Ureter (tissue), 1 donor: ENCODE data around the gene PLEKHG3. TPM values are rescaled to one million over a fixed set of nuclear protein-coding genes. Genes with fewer than 3 reads are reported as not detected.
"Not testable (repeated sequence)": the region's sequence is repeated elsewhere in the genome, so short reads cannot be mapped to it uniquely, and the experiment has no call there.

Experiments used
- DNase-seq: peaks from one replicate; pipeline ENCODE4 v3.0.0-alpha.2; 2020; ENCODE audit warnings: low spot score
- total RNA-seq: library from RNA; stranded (reverse); gene quantifications from one replicate; pipeline ENCODE4 v1.2.4, GENCODE V29; 2023
- donor health status: DM: yes; HTN: yes; CAD: no.

Gene PLEKHG3
- total RNA-seq, 1 donor from 2014 or later = 111 TPM

DNA sequence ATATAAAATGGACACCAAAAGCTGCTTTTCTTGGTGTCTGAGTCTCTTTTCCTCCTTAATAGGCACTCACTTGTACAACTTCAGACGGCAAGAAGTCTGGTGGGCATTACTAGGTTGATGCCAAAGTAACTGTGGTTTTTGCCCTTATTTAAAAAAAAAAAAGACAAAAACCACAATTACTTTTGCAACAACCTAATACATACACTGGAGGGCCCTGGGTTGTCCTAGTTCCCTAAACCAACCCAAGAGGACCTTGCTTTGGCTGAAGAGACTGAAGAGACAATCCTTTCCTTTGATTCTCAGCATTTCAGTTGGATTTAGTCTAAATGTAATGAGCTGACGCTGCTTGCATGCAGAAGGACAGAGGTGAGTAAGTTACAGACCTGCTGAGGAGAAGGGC, 16.2 kb upstream of the PLEKHG3 start:
- DNase-seq = no peak

DNA sequence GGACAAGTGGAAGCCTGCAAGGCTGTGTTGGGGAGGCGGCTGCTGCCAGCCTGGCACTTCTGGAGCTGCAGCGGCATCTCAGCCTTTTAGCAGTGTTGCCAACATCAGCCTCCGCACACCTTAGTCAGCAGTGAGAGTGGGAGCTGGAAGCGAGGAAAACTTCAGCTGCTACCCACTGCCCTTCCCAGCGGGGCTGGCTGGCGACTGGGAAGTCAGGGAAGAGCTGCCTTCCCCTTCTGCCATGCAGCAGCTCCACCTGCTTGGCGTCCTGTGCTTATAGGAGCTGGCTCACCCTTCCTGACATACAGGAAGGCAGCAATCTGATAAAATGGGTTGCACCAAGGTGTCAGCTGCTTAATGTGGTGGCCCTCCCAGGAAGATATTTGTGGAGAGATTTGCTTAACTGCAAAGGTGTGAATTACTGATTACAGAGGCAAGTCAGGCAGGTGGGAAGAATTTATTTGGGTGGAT, 15.4 kb upstream of the PLEKHG3 start:
- no peak for DNase-seq

DNA sequence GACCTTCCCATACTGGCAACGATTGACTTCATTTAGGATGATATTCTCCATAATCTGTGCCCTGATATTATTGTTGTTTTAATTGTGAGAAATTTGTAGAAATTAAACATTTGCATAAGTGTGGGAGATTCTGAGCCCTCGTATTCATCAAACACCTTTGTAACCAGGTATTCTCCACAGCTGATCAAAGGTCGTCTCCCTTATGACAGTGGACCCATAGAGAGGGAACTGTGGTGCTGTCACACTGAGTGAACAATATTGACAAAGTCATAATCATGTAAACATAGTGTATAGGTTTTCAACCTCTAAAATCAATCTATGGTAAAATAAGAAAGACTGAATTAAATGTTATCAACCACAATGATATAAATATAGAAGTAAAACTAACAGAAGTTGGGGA, 14.9 kb upstream of the PLEKHG3 start:
- no peak for DNase-seq

DNA sequence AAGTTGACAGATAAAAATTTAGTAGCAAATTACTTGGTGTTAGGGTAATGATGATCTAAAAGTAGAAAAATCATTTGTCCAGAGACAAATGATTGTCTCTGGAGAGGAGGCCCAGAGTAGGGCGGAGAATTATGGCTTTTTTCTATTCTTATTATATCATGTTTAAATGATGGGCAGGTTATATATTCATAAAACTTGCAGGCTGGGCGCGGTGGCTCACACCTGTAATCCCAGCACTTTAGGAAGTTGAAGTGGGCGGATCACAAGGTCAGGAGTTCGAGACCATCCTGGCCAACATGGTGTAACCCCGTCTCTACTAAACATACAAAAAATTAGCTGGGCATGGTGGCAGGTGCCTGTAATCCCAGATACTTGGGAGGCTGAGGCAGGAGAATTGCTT, 13.6 kb upstream of the PLEKHG3 start:
- DNase-seq = not testable (repeated sequence)

DNA sequence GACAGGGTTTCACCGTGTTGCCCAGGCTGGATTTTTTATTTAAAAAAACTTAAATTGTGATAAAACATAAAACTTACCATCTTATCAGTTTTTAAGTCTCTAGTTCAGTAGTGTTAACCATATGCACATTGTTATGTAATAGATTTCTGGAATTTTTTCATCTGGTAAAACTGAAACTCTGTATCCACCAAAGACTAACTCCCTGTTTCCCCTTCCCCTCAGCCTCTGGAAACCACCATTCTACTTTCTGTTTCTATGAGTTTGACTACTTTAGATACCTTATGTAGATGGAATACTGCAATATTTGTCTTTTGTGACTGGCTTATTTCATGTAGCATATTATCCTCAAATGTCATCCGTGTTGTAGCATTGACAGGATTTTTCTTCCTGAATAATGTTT, 12.8 kb upstream of the PLEKHG3 start:
- no peak for DNase-seq

- DNase-seq = no peak
Observed at GRCh38 chr14:64692189-64692985, 11.8 kb upstream of the PLEKHG3 start.

GRCh38 chr14:64692986-64693809, 11.0 kb upstream of the PLEKHG3 start:
- no peak for DNase-seq

GRCh38 chr14:64693810-64694165, 10.4 kb upstream of the PLEKHG3 start:
- DNase-seq = no peak

- DNase-seq = no peak
Observed at GRCh38 chr14:64695071-64695470, 9.2 kb upstream of the PLEKHG3 start.

DNA sequence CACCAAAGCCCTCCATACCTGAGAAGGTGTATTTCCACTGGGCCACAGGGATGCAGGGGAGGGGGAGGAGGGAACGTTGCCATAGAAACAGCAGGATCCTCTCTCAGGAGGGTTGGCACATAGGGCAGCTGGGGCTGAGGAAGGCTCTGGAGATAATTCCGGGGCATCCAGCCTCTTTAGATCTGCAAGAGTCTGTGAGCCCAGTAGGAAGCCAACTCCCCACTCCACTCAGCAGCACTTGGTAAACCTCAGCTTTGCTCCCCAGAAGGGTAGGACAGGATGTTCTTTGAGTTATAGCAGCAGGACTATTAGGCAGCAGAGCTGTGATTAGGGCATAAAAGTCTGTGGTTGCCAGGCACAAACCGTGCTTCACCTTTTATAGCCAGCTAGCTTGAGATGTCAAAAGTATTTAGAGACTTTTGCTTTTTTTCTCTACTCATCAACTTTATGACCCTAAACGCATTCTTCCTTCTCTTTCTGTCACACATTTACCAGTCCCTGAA, 7.8 kb upstream of the PLEKHG3 start:
- DNase-seq = no peak

DNA sequence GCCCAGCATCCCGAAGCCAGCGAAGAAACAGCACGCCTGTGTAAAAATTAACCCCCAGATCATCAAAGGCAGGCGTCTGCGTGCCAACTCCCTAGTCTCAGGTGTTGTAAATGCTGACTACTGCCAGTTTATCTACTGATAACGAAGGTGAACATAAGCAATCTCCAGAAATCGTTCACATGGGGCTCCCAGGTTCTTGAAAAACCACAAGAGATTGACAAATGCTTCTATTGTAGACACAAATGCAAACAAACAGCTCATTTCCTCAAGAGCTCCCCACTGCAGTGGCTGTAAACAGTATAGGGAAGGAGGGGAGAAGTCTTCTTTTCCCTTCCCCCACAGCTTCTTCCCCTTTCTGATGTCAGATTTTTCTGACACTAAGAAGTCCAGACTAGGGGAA, 5.3 kb upstream of the PLEKHG3 start:
- DNase-seq = no peak

- DNase-seq = no peak
Observed at GRCh38 chr14:64700290-64700689, 3.9 kb upstream of the PLEKHG3 start.

GRCh38 chr14:64700894-64701293, 3.3 kb upstream of the PLEKHG3 start:
- no peak for DNase-seq

DNA sequence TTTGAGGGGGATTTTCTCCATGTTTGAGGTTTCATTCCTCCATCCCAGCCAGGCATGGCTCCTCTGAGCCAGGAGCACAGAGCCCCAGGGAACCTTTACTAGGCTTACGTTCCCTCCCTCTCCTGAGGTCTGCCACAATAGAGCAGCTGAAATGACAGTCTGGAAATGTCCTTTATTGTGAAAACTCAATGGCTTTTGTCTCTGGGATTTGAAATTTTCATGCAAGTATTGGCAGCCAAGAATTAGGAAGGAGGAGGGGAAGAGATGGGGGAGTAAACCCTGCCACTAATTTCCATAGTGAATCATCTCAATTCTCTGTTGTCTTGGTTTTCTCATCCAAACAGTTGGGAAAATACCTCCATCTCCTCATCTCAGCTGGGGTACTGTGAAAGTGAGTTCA, 2.6 kb upstream of the PLEKHG3 start:
- DNase-seq = no peak

- peak; percentile 86 for DNase-seq
Observed at GRCh38 chr14:64702493-64703394, 1.5 kb upstream of the PLEKHG3 start.

DNA sequence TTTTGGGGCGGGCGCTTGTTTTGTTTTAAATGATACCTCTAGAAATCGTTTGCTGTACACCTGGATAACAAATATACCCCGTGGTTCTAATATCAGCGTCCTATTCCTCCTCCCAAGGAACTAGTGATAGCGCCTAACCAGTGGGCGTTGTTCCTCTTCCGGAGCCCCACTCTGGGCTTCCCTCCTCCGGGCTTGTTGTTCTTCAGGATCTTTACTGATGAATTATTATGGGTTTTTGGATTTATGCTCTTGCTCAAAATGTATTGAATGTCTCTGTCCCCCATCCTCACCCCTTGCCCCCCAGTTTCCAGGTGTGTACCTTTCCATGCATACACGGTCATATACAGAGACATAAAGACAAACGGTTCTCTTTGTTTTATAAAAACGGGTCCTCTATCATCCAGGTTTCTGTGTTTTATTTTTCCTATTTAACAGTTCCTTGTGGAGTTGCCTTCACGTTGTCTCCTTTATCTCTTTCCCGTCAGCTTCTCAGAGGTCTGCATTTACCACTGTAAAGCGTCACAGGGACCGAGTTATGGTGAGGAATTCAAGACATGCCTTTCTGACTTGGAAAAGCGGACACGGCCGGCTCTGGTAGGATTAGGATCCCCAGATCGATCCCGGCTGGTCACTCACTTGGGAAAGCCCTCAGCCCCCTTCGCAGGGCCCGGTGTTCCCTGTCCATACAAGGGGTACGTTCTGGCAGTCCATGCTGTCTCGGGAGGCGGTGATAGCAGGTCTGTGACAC, 655 bp upstream of the PLEKHG3 start:
- DNase-seq = no peak

- no peak for DNase-seq
Observed at GRCh38 chr14:64704743-64705380, 638 bp downstream of the PLEKHG3 start.

DNA sequence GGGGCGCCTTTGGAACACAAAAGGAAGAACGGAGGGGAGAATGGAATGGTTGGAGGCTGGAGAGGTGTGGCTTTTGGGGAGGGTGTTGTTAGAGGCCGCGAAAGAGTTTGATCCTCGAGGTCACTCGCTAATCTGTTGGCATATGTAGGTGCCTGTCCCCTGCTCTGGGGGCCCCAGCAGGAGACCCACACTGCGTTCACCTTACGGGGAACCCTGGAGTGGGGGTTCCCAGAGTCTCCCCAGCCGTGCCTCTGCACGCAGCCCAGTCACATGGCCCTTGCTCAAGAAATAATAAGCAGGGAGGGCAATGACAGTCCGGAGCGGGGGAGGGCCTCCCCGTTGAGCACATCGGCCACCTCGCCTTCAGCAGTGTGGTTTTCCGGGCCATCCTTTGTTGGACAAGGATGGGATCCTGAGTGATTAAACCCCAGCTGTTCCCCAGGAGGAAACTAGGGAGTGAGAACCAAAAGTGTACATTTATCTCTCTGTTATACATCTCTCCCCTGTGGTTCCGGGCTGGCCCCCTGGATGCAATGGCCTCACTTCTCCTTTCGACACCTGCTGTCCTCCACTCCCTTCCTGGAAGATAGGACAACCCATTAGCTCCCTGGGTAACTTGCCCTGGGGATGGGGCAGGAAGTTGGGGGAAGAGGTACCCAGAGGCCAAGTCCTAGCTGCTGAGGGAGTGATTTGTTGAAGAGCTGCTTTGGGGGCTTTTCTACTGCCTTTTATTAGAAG, 1.3 kb downstream of the PLEKHG3 start:
- DNase-seq = no peak

DNA sequence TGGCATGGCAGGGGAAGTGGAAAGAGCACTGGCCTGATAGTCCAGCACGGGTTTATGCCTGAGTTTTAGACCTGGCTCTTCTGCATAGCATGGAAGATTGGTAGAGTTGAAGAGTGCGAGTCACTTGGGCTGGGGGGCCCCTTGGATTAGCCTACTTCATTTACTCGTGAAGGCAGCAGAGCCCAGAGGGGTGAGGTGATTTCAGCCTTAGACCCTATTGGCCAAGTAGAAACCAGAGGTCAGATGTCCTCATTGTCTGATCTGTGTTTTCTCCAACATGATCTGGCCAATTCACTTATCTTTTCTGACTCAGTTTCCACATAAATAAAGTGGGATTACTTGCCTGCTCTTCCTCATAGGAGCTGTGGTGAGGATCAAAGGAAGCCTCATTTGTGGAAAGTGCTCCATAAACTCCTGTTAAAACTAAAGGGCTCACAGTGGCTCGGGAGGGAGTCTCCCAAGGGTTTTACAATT, 1.9 kb downstream of the PLEKHG3 start:
- DNase-seq = no peak
